Activated T-cell treated with anti-CD3 and anti-CD28 coated beads for 48 hours (primary cell): ENCODE measurements around the gene ZNF804A.

Experiments
- DNase-seq: peaks from one replicate; pipeline ENCODE4 v3.0.0-alpha.2; 2020; ENCODE audit warnings: low read depth

Gene ZNF804A

GRCh38 chr2:184611361-184612085 is 13.2 kb downstream of the ZNF804A start:
- DNase-seq = no peak

GRCh38 chr2:184620367-184620766 is 22.0 kb downstream of the ZNF804A start:
- no peak for DNase-seq

DNA sequence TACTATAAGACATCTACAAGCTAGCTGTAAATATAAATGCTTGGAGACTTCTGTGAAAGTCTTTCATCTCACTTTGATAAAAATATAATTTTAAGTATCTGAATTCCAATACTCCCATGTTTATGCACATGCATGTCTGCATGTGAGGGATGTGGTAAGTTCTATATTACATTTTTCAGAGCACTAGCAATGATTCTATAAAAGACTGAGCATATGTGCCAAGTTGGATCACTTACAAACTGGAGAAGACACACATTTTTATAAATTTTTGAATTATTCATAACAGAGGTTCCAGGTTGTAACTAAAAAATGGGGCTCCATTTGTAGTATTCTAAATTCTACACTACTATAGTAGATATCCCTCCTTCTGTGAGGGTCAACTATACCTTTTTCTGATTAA is 26.0 kb downstream of the ZNF804A start:
- no peak for DNase-seq

DNA sequence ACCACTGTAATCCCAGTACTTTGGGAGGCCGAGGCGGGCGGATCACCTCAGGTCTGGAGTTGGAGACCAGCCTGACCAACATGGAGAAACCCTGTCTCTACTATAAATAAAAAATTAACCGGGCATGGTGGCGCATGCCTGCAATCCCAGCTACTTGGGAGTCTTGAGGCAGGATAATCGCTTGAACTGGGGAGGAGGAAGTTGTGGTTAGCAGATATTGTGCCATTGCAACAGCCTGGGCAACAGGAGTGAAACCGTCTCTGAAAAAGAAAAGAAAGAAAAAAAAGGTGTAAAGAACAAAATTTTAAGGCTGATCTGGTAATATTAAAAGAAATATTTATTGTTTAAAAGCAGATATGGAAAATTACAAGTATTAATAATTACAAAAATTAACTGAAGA is 29.7 kb downstream of the ZNF804A start:
- DNase-seq = no peak

GRCh38 chr2:184633726-184634125 is 35.4 kb downstream of the ZNF804A start:
- no peak for DNase-seq

DNA sequence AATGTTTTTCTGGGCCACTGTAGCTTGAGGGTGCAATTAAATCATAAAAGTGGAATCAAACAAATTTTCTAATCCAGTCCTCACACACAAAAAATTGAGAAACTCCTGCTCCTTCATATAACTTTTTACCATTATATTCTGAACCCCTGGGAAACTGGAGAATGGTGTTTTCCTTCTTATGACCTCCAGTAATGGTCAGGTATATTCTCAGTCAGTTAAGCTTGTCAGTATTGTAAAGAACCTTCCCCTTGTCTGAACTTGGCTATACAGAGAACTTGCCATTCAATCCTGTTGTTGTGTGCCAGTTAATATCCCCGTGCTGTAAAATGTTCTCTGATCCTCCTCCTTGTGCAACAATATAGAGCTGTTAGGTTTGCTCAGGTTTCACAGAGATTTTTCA is 39.5 kb downstream of the ZNF804A start:
- no peak for DNase-seq

GRCh38 chr2:184644685-184645084 is 46.4 kb downstream of the ZNF804A start:
- DNase-seq = no peak

DNA sequence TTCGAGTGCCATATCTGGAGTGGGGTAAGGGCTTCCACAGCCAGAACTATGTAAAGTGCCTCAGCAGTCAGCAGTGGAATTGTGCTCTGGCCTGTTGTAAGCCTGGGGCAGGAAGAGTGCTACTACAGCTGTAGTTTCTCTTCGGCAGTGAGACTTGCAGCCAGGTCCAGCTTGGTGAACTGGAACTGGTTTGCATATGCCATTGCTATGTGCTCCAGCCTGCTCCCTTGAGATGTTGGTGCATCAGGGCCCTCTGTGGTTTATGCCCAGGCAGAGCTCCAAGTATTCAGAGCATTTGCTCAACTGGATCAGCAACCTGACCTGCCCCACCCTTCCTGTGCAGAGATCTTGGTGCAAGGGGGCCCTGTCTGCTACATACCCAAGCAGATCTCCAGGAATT is 47.8 kb downstream of the ZNF804A start:
- no peak for DNase-seq

- no peak for DNase-seq
Observed at GRCh38 chr2:184646593-184646992, 48.3 kb downstream of the ZNF804A start.

DNA sequence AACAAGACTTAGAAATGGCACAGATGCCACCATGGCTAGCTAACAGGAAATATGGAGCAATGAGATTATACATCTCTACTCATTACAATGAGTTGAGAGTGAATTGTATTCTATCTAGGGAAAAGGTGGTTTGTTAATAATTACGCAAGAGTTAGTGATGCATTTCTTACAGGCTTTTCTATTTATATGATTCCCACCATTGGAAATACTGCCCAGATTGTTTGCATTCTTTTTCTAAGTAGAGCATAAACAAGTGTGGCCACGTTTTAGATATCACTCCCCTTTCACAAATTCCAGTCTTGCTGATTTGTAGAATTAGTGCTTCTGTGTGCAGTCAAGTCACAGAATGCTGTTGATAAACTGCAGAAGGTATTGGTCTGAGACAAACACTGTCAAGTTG is 56.6 kb downstream of the ZNF804A start:
- DNase-seq = no peak

DNA sequence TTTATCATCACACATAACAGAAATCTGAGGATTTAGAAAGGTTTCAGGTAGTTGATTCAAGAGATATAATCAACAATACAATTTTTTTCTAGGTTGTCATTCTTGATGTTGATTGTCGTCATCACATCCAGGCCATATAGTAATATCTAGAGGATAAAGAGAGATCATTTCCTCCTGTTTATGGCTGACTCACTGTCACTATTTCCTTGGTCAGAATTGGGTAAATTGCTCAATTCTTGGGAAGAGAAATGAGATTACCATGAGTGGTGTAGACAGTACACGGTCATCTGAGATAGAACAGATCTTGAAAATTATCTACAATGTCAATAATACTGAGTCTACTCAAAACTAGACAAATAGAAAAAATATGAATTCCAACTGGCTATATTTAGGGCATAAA is 78.8 kb downstream of the ZNF804A start:
- DNase-seq = no peak

- no peak for DNase-seq
Observed at GRCh38 chr2:184679219-184680018, 81.1 kb downstream of the ZNF804A start.

GRCh38 chr2:184680825-184681224 is 82.5 kb downstream of the ZNF804A start:
- no peak for DNase-seq

DNA sequence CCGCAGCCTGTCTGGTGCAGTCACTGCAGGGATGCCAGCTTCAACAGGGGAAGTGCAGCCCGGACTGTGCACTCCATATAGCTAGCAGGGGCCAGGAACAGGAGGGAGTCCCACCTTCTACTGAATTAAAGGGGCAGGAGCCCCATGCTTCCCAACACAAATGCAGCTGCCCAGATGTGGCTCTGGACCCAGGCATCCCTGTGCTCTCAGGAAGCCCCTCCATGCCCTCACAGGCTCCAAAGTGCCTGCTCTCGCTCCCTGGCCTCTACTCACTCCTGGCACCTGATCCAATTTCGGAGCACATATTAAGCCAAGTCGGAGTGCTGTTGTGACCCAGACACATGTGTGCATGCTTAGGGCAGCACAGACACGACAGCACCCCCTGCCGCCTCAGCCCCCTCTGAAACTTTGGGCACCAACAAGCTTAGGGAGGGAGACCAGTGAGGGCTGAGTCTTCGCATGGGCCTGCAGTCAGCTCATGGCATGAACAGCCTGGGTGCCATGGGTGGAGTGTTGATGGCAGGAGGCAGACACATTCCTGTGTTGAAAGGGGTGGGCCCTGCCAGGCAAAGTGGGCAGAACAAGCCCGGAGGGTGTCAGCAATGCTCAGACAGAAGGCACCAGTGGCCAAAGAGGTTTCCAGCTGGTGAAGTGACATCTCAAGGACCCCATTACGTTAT is 83.5 kb downstream of the ZNF804A start:
- DNase-seq = no peak

DNA sequence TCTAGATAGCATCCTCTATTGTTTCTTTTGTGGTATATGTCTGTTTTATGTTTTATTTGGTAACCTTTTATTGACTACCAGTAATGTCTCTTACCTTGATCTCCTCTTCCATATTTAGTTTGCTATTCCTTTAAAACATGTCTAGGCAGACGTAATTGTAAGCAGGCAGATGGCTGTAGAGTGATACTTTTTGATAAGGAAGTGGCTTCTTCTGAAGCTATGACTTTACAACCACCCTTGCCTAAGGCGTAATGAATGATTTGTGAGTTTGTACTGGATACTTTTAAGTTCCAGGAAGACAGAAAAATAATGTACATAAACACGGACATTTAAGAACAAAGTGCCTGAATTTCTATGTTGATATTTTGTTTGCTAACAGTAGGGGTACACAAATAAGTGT is 85.6 kb downstream of the ZNF804A start:
- no peak for DNase-seq

DNA sequence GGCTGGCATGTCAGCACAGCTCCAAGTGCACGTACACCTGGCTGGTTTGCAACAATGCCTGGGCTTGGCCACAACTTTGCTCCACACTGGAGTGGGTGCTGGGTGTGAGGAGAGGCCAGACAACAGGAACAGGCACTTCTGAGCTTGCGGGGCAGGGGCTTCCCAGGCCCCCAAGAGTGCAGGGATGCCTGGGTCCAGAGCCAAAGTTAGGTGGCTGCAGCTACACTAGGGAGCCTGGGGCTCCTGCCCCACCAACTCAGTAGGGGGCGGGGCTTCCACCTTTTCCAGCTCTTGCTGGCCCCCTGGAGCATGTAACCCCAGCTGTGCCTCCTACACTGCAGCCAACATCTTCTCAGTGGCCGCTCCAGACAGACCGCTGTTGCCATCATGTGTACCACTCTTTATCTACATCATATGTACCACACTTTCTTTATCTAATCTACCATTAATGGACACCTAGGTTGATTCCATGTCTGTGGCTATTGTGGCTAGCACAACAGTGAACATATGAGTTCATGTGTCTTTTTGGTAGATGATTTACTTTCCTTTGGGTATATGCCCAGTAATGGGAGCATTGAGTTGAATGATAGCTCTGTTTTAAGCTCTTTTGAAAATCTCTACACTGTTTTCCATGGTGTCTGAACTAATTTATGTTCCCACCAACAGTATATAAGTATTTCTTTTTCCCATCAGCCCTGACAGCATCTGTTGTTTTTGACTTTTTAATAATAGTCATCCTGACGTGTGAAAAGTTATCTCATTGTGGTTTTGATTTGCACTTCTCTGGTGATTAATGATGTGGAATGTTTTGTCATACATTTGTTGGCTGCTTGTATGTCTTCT is 87.9 kb downstream of the ZNF804A start:
- DNase-seq = no peak

GRCh38 chr2:184689638-184690037 is 91.3 kb downstream of the ZNF804A start:
- DNase-seq = no peak

GRCh38 chr2:184692141-184692734 is 93.9 kb downstream of the ZNF804A start:
- DNase-seq = no peak

- no peak for DNase-seq
Observed at GRCh38 chr2:184696644-184697043, 98.3 kb downstream of the ZNF804A start.

DNA sequence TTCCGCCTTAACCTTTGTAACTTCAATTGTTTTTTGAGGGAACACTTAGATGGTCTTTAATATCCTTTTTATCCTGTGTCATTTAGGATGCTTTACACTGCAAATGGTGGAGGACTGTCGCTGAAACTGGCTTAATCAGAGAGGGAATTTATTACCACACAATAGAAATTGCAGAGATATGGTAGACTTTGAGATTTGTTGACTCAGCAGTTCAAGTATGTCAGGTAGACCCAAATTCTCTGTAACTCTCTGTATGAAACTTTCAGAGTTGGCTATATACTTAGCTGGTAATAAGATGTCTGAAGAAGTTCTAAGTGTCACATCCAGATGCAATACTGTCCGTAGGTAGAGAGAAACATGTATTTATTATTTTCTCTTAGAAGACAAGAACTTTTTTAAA is 100.1 kb downstream of the ZNF804A start:
- no peak for DNase-seq

DNA sequence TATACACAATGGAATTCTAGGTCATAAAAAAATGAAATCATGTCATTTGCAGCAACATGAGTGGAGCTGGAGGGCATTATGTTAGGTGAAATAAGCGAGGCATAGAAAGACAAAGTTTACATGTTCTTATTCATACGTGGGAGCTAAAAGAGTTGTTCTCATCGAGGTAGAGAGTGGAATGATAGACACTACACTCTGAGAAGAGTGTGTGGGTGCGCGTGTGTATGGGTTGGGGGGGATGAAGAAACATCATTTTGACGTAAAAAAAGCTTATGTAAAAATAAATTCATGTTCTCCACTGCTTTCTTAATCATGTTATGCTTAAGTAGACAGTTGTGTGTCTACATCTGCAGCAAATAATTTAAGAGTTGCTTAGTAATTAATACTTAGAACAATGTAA is 123.6 kb downstream of the ZNF804A start:
- no peak for DNase-seq

GRCh38 chr2:184727813-184728212 is 129.5 kb downstream of the ZNF804A start:
- no peak for DNase-seq
